ENCODE results near the gene PDAP1.

The PDAP1 gene

DNA sequence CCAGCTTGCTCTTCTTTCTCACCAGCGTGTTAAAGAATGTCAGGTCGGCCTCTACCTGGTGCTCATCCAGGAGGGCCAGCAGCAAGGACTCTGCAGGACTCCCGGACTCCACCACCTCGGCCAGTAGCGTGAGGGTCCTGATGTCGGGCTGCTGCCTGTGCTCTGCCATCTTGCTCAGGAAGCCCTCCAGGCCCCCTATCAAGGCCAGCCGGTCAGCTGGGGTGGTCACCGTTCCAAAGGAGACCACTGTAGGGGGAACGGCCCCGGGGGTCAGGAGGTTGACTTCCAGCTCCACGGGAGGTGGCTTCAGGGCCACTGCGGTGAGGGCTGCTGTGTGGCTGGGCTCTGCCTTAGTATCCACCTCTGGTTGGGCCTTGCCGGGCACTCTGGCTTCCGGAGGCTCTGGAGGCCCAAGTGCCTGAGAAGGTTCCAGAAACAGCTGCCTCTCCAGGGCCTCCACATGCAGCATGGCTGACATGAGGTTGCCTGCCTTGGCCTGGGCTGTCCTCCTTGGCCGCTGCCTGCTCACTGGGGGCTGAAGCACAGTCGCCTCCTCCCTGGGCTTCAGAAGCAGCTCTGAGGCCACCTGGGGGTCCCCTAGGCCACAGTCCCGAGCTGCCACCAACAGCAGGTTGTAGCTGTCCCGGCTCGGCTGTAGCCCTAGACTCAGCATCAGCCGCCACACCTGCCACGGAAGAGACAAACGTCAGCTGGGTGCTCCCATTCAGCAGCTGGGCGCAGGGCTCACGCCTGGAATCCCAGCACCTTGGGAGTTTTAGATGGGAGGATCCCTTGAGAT, 16.7 kb upstream of the PDAP1 start:
- no peak for DNase-seq

DNA sequence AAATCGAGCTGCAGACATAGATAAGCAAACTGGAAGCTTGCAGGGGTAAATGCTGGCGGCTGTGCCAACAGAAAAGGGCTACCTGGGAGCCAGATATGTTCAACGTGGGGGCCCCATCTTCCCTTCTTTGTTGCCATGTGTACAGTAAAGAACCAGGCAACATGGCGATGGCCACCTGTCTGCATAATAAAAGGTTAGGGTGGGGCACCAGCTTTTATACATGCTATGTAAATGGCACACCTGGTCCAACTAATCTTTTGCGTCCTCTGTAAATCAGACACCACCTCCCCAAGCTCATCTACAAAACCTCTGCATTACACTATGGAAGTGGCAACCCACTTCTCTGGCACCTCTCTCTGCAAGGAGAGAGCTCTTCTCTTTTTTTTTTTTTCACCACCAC, 14.2 kb upstream of the PDAP1 start:
- DNase-seq: no peak

DNA sequence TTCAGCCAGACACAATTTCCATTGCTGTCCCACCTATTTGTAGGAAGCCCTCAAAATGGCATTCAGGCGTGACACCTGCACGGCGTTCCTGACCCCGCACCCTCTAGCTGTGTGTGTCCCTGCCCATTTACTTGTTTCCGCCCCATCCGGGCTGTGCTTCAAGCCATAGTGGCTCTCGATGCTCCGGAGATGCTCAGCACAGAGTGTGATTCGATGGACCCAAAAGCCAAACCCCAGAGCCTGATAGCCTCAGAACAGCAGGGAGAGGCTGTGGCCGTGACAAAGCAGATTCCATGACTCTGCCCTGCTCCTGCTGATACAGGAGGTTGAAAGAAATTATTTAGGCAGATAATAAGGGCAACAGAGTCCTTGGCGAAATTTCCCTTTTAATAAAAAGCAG, 13.8 kb upstream of the PDAP1 start:
- peak; percentile 46 for DNase-seq

DNA sequence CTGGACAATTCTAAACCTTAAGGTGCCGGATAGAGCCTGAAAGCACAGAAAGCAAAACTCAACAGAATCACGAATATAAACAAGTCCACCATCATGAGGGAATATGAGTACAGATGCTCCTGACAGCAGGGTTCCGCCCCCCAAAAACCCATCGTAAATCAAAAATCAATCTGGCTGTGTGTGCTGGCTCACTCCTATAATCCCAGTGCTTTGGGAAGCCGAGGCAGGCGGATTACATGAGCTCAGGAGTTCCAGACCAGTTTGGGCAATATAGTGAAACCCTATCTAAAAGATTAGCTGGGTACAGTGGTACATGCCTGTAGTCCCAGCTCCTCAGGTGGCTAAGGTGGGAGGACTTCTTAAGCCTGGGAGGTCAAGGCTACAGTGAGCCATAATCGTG, 12.6 kb upstream of the PDAP1 start:
- no peak for DNase-seq

DNA sequence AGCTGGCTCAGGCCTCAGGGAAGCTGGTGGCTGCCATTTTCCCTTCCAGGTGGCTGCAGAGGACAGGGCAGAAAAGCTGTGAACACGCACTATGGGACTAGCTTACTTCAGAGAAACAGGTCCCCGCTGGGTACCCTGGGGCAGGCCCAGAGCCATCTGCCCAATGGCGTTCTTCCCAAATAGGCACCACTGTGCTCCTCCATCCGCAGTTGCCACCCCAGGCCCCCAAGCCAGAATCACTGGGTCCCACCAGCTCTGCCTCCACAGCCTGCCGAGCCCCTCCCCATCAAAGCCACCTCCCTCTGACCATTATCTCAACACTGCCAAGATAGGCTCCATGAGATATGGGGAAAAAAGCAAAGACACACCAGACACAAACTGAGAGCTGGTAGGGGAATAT, 11.8 kb upstream of the PDAP1 start:
- DNase-seq: no peak

DNA sequence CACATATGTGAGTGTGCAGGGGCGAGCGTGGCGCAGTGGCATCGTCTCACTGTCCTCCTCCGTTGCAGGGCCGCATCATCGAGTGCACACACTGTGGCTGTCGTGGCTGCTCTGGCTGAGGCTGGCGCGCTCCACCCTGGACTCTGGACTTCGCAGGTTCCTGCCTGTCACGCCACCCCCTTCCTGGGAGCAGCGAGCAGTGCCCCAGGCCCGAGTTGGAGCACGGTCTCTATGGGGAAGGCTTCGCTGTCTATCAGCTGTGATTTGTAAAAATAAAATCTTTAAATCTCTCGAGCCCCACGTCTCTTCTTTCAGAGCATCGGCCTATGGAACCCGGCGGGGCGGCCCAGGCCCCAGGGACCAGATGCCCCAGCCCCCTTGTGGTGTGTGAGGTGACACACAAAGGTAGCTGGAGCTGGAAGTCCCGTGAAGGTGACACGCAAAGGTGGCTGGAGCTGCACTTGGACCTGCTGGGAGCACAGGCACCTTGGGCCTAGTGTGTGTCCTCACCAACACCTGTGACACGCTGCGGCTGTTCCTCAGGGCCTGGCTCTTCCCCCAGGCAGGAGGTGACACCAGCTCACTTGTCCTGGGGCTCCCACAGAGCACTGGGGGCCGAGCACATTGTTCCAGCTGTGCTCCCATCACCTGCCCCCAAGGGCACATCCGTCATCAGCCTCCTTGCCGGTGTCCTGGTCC, 11.1 kb upstream of the PDAP1 start:
- DNase-seq: no peak

DNA sequence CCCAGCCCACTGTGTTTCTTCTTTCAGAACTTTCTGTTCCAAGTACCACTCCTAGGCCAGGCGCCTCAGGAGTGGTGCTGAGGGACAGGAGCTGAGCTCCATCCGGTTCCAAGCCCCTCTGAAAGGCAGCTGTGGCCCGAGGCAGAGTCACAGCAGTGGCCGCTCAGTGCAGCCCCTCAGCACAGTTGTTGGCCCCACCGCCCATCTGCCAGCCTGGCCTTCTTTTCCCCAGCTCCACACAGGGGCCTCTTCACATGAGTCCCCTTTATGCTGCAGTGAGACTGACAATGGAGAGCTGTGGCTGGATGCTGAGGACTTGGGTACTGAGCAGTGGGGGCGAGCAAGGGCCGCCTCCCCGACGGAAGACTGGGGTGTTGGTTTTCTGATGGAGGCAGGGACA, 9.9 kb upstream of the PDAP1 start:
- no peak for DNase-seq

DNA sequence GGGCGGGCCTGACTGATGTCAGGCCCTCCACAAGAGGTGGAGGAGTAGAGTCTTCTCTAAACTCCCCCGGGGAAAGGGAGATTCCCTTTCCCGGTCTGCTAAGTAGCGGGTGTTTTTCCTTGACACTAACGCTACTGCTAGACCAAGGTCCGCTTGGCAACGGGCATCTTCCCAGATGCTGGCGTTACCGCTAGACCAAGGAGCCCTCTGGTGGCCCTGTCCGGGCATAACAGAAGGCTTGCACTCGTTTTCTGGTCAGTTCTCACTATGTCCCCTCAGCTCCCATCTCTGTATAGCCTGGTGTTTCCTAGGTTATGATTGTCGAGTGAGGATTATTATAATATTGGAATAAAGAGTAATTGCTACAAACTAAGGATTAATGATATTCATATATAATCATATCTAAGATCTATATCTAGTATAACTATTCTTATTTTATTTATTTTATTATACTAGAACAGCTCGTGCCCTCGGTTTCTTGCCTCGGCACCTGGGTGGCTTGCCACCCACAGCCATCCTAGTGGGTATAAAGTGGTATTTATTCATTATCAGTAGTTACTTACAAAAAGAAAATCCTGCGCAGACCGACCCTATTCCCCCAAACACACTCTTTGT, 7.2 kb upstream of the PDAP1 start:
- peak; percentile 58 for DNase-seq

DNA sequence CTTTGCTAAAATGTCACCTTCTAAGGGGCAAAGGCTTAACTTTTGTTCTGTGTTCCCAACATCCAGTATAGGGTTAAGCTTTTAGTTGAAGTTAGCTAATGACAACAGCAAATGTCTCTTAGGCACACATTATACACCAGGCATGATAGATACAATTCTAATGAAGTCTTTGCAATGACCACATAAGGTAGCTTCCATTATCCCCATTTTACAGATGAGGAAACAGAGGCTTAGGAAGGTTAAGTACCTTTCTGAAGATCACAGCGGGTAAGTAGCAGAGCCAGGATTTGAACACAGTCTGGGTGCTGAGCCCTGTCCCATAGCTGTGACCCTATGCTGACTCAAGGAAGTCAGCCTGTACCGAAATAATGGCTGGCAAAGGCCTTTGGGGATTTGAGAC, 2.2 kb upstream of the PDAP1 start:
- DNase-seq: no peak

DNA sequence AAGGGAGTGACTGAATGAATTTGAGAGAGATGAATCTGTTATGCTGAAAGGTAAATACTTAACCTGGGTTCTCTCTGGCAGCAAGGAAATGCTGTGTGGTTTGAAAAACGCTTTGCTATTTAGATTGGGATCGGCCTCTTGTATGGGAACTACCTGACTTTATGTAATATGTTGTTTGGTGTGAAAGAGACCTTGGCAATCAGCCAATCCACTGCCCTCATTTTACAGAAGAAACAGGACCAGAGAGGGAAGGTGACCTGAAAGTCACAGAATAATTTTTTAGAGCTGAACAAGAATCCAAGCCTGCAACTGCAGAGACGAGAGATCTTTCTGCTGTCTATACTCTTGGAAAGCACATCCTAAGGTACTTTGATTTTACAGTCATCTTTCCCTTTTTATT, 1.4 kb upstream of the PDAP1 start:
- no peak for DNase-seq

DNA sequence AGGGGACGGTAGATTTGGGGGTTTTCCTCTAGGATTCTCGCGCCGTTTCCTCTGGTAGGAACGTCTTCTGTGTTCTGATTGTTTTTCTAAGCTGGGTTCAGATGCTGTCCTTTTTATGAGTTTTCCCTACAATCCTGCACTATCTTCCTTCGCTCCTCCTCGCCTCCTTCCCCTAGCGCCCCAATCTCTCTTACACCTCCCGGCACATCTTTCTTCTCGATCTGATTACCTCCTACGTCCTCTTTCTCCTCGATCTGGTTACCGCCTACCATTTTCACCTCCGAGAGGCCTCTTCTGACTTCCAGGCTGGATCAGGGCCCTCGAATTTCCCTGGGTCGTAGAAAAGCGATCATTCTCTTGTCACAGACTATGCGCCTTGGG, 785 bp upstream of the PDAP1 start:
- DNase-seq: peak; percentile 52

DNA sequence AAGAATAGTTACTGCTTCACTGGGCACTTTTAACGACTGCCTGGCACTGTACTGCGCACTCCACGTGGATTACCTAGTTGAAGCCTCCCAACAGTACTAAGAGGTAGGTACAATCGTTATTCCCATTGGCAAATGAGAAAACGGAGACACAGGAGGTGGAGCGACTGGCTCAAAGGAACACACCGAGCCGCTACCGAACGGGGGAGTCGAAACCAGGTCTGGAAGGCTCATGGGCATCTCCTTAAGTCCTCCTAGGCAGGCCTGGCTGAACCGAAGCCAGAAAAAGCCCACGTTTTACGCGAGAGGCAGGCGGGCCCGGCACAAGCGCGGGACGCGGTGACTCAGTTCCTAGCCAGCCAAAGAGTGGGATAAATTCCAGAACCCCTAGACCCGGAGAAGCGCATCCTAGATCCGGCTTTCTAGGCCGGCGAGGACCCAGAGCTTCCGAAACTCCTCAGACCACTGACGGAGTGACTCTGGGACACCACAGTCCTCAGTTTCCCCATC, 472 bp downstream of the PDAP1 start:
- DNase-seq: peak; percentile 62

DNA sequence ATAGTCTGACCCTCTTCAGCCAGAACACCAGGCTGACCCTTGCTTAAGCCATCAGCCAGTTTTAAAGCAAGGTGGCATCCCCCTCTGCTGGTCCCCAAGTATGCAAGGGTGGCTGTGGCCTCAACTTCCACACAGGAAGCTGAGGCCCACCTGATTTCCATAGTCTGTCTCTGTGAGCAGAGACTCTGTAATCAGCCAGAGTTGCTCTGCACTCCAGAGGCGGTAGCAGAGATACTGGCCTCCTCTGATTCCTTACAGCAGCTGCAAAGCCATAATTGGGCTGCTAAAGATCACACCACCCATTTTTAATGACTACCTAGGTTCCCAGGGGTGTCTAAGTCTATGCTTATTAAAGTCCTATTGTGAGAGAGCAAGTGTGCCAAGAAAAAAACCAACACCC, 1.8 kb downstream of the PDAP1 start:
- peak; percentile 39 for DNase-seq

DNA sequence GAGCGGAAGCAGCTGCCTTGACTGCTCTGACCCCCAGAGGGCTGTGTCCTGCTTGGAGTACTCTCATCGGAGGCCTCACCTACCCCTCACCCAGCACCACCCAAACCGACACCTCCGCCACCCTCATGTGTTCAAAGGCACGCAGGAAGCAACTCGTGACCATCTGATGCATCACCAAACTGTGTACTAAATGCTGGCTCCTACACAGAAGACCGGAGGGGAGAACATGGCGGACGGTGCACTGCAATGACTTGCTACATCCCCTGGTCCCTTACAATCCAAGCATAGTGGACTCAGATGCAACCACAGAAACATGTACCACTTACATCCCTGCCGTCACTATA, 3.4 kb downstream of the PDAP1 start:
- DNase-seq: no peak

DNA sequence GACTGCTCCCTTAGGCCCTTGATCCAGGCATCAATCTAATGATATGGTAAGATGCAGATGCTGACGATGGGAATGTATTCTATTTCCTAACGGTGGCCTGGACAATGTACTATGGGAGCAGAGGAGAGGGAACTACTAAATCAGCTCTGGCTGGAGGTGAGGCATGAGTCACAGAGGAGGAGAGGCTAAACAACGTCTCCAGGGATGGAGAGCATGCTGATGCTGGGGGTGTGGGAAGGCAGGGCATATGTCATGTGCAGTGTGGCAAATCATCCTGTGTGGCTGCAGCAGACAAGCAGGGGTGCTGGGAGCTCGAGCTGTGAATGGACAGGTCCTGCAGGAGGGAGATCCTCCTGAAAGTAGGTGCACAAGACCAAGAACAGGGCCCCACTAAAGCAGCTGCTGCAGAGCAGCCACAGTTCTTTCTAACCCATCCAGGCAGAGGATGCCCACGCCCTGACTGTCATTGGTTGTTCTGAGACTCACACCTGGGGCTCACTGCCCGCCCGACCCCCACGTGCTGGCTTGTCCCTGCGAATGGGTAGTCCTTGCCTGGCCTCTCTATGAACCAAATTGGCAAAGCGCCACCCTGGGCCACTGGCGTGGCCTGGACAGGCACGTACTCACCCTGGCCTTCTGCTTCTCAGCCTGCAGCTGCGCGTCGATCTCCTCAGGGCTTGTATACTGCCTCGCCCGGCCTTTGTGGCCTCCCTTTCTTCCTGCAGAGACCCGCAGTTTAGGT, 4.0 kb downstream of the PDAP1 start:
- no peak for DNase-seq

DNA sequence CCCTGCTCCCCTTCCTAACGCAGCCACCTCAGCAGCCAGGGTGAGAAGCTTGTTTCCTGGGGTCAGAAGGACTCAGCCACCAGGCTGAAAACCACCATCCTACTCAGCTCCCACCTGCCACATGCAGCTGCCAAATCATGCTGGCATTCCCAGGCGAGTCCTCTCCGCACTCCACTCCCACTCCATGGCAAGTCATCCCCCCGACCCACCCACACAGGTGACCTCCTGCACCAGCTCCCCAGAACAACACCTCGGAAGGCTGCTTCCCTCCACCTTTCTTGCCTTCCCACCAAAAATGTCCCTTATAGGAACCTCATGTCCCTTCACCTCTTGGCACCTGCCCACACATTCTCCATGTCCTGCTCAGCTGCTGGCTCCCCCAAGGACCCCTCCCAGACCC, 4.6 kb downstream of the PDAP1 start:
- no peak for DNase-seq

DNA sequence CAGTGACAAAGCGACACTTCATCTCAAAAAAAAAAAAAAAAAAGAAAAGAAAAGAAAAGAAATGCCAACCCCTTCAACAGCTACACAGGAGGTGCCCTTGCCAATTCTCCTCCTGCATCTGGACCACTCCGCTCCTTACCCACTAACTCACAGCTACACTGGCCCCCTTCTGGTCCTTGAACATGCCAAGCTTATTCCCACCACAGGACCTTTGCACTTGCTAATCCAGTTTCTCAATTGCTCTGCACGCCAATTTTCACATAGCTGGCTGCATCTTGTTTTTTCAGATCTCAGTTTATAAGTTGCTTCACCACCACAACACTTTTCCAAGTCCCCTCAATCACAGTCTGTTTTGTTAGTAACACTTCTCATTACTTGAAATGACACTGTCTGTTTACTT, 5.5 kb downstream of the PDAP1 start:
- DNase-seq: no peak

DNA sequence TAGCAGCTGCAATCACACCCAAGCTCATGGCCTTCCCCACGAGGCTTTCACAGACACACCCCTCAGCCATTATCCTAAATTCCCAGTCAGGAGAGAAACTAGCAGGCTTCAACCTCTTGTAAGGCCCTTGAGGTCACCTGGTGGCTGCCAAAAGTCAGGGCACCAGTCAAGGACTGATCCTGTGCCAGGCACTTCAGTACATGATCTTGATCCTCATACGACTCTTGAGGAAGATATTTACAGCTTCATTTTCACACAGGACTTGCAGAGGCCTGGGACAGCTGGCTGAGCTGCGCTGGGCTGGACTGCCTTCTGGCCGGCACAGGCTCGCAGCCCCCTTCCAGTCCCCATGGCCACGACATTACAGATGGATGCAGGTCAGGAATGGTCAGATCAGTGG, 8.8 kb downstream of the PDAP1 start:
- DNase-seq: no peak

DNA sequence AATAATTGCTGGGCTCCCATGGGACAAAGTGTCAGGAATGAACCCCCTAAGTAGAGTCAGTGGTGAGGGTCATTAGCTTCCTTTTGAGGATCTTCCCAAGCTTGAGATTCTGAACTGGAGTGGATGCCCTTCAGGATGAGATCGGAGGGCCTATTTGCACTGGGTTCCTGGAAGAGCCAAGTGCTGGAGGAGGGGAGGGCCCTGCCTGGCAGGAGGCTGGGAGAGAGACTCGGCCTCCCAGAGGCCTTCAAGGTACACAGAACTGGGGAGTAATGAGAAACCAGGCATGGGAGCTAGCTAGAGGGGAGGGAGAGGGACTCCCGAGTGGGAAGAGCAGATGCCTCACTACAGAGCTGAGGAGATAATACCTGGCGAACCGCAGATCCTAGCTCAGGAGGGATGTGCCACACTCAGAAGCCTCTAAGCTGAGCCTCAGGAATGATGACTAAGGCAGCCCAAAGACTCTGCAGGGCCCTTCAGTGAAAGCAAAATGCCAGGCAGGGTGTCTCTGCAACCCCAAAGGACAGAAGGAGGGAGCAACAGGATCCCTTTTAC, 9.4 kb downstream of the PDAP1 start:
- no peak for DNase-seq

DNA sequence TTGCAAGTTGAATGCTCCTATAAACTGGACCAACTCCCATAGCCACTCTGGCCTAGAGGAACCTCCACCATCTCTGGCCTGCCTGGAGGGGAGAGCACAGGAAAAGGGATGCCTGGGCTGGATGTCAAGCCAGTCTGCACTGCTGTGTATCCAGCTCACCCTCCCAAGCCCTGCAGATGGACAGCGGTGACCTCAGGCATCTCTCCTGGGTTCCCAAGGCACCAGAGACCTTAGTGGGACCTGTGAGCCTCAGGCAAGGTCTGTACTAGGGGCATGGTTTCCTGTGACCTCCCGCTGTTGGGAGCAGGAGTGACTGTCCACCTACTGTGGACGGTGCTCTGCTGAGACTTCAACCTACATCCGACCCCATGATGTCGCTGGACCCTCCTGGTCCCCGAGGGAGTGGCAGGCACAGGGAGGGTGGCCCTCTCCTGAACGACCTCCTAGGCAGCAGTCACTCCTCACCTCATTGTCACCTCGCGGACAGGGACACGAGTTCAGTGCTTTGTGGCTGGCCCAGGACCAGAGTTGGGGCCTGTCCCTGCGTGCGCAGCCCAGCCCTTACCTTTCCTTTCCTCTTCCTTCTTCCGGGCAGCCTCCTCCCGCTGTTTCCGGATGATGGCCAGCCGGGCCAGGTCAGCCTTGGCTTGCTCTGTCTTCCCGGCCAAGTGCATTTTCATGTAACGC, 11.0 kb downstream of the PDAP1 start:
- no peak for DNase-seq

DNA sequence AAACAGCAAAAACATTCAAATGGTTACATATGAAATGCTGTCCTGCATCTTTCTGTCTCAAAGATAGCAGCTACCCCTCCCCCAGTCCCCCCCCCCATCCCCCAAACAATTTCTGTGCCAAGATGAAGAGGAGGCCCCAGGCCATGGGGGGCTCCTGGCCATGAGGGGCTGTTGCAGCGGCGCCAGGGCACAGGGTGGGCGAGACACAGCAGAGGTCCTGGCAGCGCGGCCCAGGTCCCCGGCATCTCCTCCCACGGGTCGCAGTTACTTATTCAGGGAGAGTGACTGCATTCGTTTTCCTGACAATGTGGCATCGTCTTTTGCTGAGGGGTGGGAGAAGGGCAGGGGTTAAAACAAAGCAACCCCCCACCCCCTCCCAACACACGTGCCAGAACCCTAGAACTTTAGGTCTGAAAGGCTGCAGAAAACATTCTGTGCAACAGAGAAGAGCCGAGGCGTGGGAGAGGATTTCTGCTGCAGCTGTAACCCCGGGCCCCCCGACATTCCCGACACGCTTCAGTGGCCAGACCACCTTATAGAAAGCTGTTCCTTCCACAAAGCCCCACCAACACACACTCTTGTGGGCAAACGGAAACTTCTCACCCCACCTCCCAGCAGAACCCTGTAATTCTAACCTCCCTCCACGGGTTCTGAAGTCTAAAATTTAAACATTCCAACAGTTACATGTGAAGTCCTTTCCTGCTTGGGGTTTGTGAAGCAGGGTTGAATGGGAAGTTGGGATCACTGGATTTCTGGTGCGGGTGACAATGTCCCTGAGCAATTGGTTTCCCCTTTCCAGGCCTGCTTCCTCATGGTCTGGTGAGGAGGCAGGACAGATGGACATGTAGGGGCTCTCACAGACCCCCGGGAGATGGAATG, 11.7 kb downstream of the PDAP1 start:
- DNase-seq: no peak

Measured in hematopoietic multipotent progenitor cell treated with erythropoietin and hydrocortisone succinate and interleukin-3 and kit ligand, for 4 days (in vitro differentiated cells).